Measurements from ENCODE around the gene FKBP9. TPM values are rescaled to one million over a fixed set of nuclear protein-coding genes. Genes with fewer than 3 reads are reported as not detected.
"Not testable (repeated sequence)": the region's sequence is repeated elsewhere in the genome, so short reads cannot be mapped to it uniquely, and the experiment has no call there.

Gene FKBP9
- polyA plus RNA-seq = 0.30 TPM

DNA sequence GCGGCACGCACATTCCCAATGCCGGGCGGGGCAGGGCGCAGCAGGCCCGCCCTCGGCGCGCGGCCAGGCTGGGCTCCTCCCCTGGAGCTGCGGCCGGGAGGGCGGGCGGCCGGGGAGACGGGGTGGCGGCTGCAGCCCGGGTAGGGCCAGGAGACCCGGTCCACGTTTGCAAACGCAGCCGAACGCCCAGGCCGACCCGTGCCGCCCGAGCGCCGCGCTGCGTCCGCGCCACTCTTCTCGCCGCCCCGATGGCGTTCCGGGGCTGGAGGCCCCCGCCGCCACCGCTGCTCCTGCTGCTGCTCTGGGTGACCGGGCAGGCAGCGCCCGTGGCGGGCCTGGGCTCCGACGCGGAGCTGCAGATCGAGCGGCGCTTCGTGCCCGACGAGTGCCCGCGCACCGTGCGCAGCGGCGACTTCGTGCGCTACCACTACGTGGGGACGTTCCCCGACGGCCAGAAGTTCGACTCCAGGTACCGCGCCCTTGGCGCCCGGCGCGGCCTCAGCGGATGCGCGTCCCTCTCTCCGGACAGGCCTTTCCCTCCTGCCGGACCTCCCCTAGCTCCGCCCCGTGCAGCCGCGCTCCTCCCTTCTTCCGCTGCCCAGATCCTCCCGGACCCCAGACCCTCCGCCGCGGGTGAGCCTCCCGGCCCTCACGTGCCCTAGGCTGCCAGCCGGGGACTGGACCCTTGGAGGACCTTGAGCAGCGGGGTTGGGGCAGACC lies at the start of gene FKBP9:
TSS of gene FKBP9 (plus strand) at position 115 of the 720 bp plus-strand sequence. CDS start at position 249, 134 bp downstream.
- H3K27me3 Mint-ChIP-seq = peaks cover 17% of the 10 kb centered on the region
- H3K4me3 Mint-ChIP-seq = peak within 1 kb of the TSS; percentile 50 to 95 (median 80)
- H3K9me3 Mint-ChIP-seq = no peaks in the 10 kb centered on the region
- peaks cover 2% of the 10 kb centered on the region for H3K36me3 Mint-ChIP-seq
- no peak within 1 kb of the TSS for H3K27ac Mint-ChIP-seq
- peaks cover 0 to 3% (median 2%) of the 10 kb centered on the region in 3 donors for H3K4me1 Mint-ChIP-seq

DNA sequence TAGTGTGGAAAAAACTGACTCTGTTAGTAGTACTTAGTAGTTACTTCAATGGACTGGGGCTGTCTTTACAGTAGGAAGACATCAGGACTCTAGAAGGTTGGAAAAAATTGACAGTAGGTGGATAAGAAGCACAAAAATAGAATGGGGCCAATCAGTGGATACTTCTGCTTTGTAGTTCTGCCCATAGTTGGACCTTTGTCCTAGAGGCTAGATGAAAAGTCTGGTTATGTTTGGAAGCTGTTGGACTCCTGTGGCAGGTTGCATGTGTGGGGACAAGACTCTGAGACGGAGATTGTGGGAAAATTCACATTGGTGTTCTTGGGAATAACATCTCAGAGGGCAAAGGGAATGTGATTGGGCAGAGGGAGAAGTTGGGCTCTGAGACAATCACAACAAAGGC lies 47.0 kb upstream of the FKBP9 start:
- Mint-ChIP-seq H3K4me1 (peaks cover 2 to 4% (median 3%) of the 10 kb centered on the region in 3 donors), H3K27ac (peak overlapping the region in 1 of 3 donors; percentile 3)

GRCh38 chr7:32914184-32914583 lies 43.1 kb upstream of the FKBP9 start:
- H3K4me3 Mint-ChIP-seq = no peak overlapping the region
- no peaks in the 10 kb centered on the region for H3K27me3 Mint-ChIP-seq
- no peak overlapping the region for H3K27ac Mint-ChIP-seq
- peaks cover 8% of the 10 kb centered on the region for H3K36me3 Mint-ChIP-seq
- H3K9me3 Mint-ChIP-seq = no peaks in the 10 kb centered on the region
- peaks cover 0 to 2% (median 0%) of the 10 kb centered on the region in 3 donors for H3K4me1 Mint-ChIP-seq

More for the DNA sequence above, 47.0 kb upstream of the FKBP9 start:
- H3K9me3 Mint-ChIP-seq = no peaks in the 10 kb centered on the region
- no peak overlapping the region for H3K4me3 Mint-ChIP-seq
- no peaks in the 10 kb centered on the region for H3K27me3 Mint-ChIP-seq
- H3K36me3 Mint-ChIP-seq = peaks cover 3% of the 10 kb centered on the region

- peak overlapping the region in 2 of 3 donors; percentile 54 to 73 for H3K27ac Mint-ChIP-seq
- no peaks in the 10 kb centered on the region for H3K9me3 Mint-ChIP-seq
- H3K27me3 Mint-ChIP-seq = no peaks in the 10 kb centered on the region
- H3K4me1 Mint-ChIP-seq = peaks cover 0 to 2% (median 0%) of the 10 kb centered on the region in 3 donors
- H3K36me3 Mint-ChIP-seq = peaks cover 8% of the 10 kb centered on the region
- no peak overlapping the region for H3K4me3 Mint-ChIP-seq
Observed at GRCh38 chr7:32915041-32915536, 42.2 kb upstream of the FKBP9 start.

DNA sequence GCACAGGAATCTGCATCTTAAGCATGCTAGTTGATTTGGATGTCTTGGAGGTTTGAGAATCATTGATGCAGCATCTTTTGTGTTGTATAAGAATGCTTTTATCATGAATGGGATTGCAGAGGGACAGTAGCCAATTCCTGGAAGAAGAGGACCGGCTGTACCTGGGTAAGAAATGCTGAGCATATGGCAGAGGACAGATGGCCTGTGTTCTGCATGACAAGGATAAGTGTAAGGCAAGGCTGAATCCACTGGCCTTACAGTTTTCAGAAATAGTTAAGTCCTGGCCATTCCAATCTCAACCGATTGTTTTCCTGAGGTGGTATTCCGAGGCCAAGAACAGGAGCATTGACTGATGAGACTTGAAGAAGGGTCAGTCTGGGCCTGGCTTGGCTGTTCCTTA lies 41.2 kb upstream of the FKBP9 start:
- Mint-ChIP-seq H3K27me3 (no peaks in the 10 kb centered on the region), H3K9me3 (no peaks in the 10 kb centered on the region), H3K27ac (no peak overlapping the region), H3K4me3 (no peak overlapping the region), H3K36me3 (peaks cover 8% of the 10 kb centered on the region), H3K4me1 (peaks cover 0 to 1% (median 0%) of the 10 kb centered on the region in 3 donors)

- not testable (repeated sequence) for H3K36me3 Mint-ChIP-seq, H3K9me3 Mint-ChIP-seq, H3K27me3 Mint-ChIP-seq, H3K4me3 Mint-ChIP-seq, H3K4me1 Mint-ChIP-seq, H3K27ac Mint-ChIP-seq
Observed at GRCh38 chr7:32916994-32917393, 40.2 kb upstream of the FKBP9 start.

DNA sequence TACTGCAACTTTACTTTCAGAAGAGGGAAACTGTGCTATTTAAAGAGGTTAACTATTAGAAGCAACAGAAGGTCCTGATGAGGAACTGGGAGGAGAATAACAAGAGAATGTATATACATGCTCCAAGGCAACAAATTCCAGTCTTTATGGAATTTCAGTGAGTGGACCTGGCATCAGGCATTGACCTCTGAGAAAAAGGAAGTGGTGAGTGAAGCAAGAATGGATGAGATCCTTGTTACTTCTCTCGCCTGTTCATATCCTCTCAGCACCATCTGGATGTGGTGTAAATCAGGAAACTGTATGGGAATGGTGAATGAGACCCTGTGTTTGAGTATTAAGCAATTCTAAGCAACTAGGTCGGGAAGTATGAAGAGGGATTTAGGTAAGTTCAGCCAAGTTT lies 35.3 kb upstream of the FKBP9 start:
- Mint-ChIP-seq H3K27me3 (no peaks in the 10 kb centered on the region), H3K4me3 (peak overlapping the region in 1 of 4 donors; percentile 63), H3K27ac (no peak overlapping the region), H3K36me3 (peaks cover 8% of the 10 kb centered on the region), H3K4me1 (no peaks in the 10 kb centered on the region), H3K9me3 (no peaks in the 10 kb centered on the region)

GRCh38 chr7:32928785-32929298 lies 28.4 kb upstream of the FKBP9 start:
- H3K9me3 Mint-ChIP-seq = peaks cover 0 to 4% (median 0%) of the 10 kb centered on the region in 3 donors
- H3K4me1 Mint-ChIP-seq = peaks cover 4 to 17% (median 7%) of the 10 kb centered on the region in 3 donors
- peaks cover 12% of the 10 kb centered on the region for H3K36me3 Mint-ChIP-seq
- peak overlapping the region in 2 of 4 donors; percentile 36 to 47 for H3K4me3 Mint-ChIP-seq
- peak overlapping the region in 2 of 3 donors; percentile 63 to 85 for H3K27ac Mint-ChIP-seq
- H3K27me3 Mint-ChIP-seq = no peaks in the 10 kb centered on the region

GRCh38 chr7:32929430-32930143 lies 27.7 kb upstream of the FKBP9 start:
- Mint-ChIP-seq H3K4me1 (peaks cover 4 to 17% (median 7%) of the 10 kb centered on the region in 3 donors), H3K27ac (no peak overlapping the region), H3K36me3 (peaks cover 11% of the 10 kb centered on the region), H3K27me3 (no peaks in the 10 kb centered on the region), H3K9me3 (peaks cover 0 to 4% (median 0%) of the 10 kb centered on the region in 3 donors), H3K4me3 (no peak overlapping the region)

GRCh38 chr7:32930378-32930777 lies 26.9 kb upstream of the FKBP9 start:
- Mint-ChIP-seq H3K27me3 (no peaks in the 10 kb centered on the region), H3K27ac (no peak overlapping the region), H3K9me3 (peaks cover 0 to 4% (median 0%) of the 10 kb centered on the region in 3 donors), H3K4me3 (no peak overlapping the region), H3K36me3 (peaks cover 6% of the 10 kb centered on the region), H3K4me1 (peaks cover 4 to 17% (median 7%) of the 10 kb centered on the region in 3 donors)

GRCh38 chr7:32935558-32935957 lies 21.7 kb upstream of the FKBP9 start:
- Mint-ChIP-seq H3K4me3 (no peak overlapping the region), H3K27ac (no peak overlapping the region), H3K9me3 (no peaks in the 10 kb centered on the region), H3K4me1 (peaks cover 0 to 9% (median 3%) of the 10 kb centered on the region in 3 donors), H3K27me3 (no peaks in the 10 kb centered on the region), H3K36me3 (peaks cover 7% of the 10 kb centered on the region)

GRCh38 chr7:32936689-32937088 lies 20.6 kb upstream of the FKBP9 start:
- Mint-ChIP-seq H3K27me3 (no peaks in the 10 kb centered on the region), H3K9me3 (no peaks in the 10 kb centered on the region), H3K36me3 (peaks cover 3% of the 10 kb centered on the region), H3K4me1 (peaks cover 1 to 16% (median 7%) of the 10 kb centered on the region in 3 donors), H3K27ac (peak overlapping the region in 1 of 3 donors; percentile 38), H3K4me3 (no peak overlapping the region)

DNA sequence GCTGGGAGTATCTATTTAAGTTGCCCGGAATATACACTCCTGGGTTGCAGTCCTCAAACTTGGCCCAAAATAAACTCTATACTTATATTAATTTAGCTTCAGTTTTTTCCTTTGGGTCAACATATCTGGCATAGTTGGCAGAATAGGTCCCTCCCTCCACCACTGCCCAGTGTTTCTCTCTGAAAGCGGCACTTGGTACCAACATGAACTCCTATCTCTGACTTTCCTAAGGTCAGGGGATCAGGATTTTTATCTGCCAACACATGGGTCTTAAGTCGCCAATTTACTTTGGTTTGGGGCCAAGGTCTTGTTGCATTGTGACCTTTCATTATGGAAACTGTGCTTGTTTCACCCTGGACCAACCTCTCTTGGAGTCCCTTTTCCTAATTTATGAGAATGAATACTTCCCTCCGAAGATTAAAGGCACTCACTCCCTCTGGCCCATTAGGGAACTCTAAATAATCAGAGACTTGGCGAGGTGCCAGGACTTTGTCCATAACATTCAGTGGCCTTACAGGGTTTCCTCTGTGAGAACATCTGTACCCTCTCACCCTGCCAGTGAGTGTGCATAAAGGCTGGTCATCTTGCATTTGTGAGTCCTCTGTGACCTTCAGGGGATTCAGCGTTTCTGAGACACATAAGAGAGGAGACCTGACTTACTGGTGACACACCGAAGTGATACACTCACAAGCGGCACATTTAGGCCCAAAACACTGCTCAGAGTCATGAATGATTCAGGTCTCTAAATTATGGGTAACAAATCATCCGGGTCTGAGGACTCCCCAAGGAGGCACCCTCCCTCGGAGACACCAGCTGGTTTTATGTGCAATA lies 19.7 kb upstream of the FKBP9 start:
- H3K36me3 Mint-ChIP-seq = peaks cover 3% of the 10 kb centered on the region
- H3K27ac Mint-ChIP-seq = peak overlapping the region in 1 of 3 donors; percentile 69
- H3K4me1 Mint-ChIP-seq = peaks cover 8 to 23% (median 13%) of the 10 kb centered on the region in 3 donors
- H3K27me3 Mint-ChIP-seq = no peaks in the 10 kb centered on the region
- H3K4me3 Mint-ChIP-seq = no peak overlapping the region
- no peaks in the 10 kb centered on the region for H3K9me3 Mint-ChIP-seq

DNA sequence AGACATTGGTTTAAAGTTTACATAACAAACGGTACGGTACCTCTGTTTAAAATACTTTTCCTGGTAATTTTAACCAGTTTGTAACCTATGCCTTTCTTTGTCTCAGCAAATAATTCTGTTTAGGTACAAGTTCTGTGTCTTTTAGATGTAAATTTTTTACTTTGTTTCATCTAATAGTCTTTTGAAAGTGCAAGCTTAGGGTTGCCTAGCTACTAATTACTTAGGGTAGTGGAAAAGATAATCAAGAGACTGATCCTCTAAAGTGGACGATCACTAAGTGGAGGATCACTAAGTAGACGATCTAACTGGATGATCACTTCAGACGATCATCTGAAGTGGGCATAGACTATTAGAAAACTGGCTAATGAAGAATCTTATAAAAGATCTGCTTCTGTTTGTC lies 16.1 kb upstream of the FKBP9 start:
- Mint-ChIP-seq H3K27me3 (no peaks in the 10 kb centered on the region), H3K9me3 (peaks cover 0 to 3% (median 0%) of the 10 kb centered on the region in 3 donors), H3K27ac (no peak overlapping the region), H3K36me3 (peaks cover 3% of the 10 kb centered on the region), H3K4me1 (peaks cover 8 to 23% (median 13%) of the 10 kb centered on the region in 3 donors), H3K4me3 (peak overlapping the region; percentile 94 to 99 (median 96))
